PFSK-1 (cell line): ENCODE measurements around the gene ACSF3.

Experiments
- FOXP2 ChIP-seq: optimal IDR thresholded peaks from 2 replicates; pipeline ENCODE3; 2011; ENCODE audit warnings: borderline replicate concordance, control low read depth, inconsistent platforms; ENCODE audit not compliant: insufficient read depth; ENCODE audit errors: extremely low read length, extremely low read depth
- SIN3A ChIP-seq: IDR thresholded peaks from 2 replicates; pipeline ENCODE4 v1.6.1; 2012; ENCODE audit warnings: mild to moderate bottlenecking, low read length, moderate library complexity, borderline replicate concordance; ENCODE audit not compliant: insufficient read depth
- TF ChIP-seq, protein P1 (sequence below), 2 experiments: IDR thresholded peaks; 2 replicates each; pipeline versions ENCODE4 v1.6.1 to v1.8.0; 2011 to 2012; ENCODE audit warnings: low read depth in 2 of 2, low read length in 2 of 2, control low read depth in 1 of 2, inconsistent platforms in 1 of 2, mild to moderate bottlenecking in 1 of 2, moderate library complexity in 1 of 2; ENCODE audit not compliant: insufficient read depth in 1 of 2

GRCh38 chr16:89104930-89105571, 11.4 kb downstream of the ACSF3 start:
- TF ChIP-seq, protein P1, sequence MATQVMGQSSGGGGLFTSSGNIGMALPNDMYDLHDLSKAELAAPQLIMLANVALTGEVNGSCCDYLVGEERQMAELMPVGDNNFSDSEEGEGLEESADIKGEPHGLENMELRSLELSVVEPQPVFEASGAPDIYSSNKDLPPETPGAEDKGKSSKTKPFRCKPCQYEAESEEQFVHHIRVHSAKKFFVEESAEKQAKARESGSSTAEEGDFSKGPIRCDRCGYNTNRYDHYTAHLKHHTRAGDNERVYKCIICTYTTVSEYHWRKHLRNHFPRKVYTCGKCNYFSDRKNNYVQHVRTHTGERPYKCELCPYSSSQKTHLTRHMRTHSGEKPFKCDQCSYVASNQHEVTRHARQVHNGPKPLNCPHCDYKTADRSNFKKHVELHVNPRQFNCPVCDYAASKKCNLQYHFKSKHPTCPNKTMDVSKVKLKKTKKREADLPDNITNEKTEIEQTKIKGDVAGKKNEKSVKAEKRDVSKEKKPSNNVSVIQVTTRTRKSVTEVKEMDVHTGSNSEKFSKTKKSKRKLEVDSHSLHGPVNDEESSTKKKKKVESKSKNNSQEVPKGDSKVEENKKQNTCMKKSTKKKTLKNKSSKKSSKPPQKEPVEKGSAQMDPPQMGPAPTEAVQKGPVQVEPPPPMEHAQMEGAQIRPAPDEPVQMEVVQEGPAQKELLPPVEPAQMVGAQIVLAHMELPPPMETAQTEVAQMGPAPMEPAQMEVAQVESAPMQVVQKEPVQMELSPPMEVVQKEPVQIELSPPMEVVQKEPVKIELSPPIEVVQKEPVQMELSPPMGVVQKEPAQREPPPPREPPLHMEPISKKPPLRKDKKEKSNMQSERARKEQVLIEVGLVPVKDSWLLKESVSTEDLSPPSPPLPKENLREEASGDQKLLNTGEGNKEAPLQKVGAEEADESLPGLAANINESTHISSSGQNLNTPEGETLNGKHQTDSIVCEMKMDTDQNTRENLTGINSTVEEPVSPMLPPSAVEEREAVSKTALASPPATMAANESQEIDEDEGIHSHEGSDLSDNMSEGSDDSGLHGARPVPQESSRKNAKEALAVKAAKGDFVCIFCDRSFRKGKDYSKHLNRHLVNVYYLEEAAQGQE (IDR thresholded peaks at IDR 0.05; ENCODE audit: insufficient read depth in 1 of 2, low read depth in 2 of 2, low read length in 2 of 2), result no peak
- TF ChIP-seq SIN3A (no peak), FOXP2 (no peak)
